ENCODE data around the gene SEMA4D.

Gene SEMA4D

GRCh38 chr9:89527084-89527483 is 29.2 kb upstream of the SEMA4D start:
- no peak for DNase-seq

- DNase-seq: no peak
Measured at GRCh38 chr9:89526667-89527066, 28.8 kb upstream of the SEMA4D start.

GRCh38 chr9:89525446-89526374 is 27.8 kb upstream of the SEMA4D start:
- DNase-seq: no peak

- DNase-seq: no peak
Measured at GRCh38 chr9:89524963-89525362, 27.1 kb upstream of the SEMA4D start.

- no peak for DNase-seq
Measured at GRCh38 chr9:89523948-89524347, 26.0 kb upstream of the SEMA4D start.

- DNase-seq: no peak
Measured at GRCh38 chr9:89522959-89523285, 25.0 kb upstream of the SEMA4D start.

- no peak for DNase-seq
Measured at GRCh38 chr9:89522261-89522958, 24.5 kb upstream of the SEMA4D start.

GRCh38 chr9:89519366-89519805 is 21.5 kb upstream of the SEMA4D start:
- DNase-seq: no peak

GRCh38 chr9:89518466-89519365 is 20.8 kb upstream of the SEMA4D start:
- no peak for DNase-seq

- no peak for DNase-seq
Measured at GRCh38 chr9:89515416-89515815, 17.5 kb upstream of the SEMA4D start.

GRCh38 chr9:89514956-89515355 is 17.0 kb upstream of the SEMA4D start:
- no peak for DNase-seq

GRCh38 chr9:89514337-89514736 is 16.4 kb upstream of the SEMA4D start:
- DNase-seq: no peak

- DNase-seq: no peak
Measured at GRCh38 chr9:89513837-89514236, 15.9 kb upstream of the SEMA4D start.

GRCh38 chr9:89512382-89512781 is 14.5 kb upstream of the SEMA4D start:
- no peak for DNase-seq

GRCh38 chr9:89508951-89509615 is 11.2 kb upstream of the SEMA4D start:
- DNase-seq: no peak

GRCh38 chr9:89505911-89506310 is 8.0 kb upstream of the SEMA4D start:
- DNase-seq: no peak

GRCh38 chr9:89505048-89505447 is 7.1 kb upstream of the SEMA4D start:
- DNase-seq: no peak

- no peak for DNase-seq
Measured at GRCh38 chr9:89502671-89503070, 4.8 kb upstream of the SEMA4D start.

GRCh38 chr9:89502038-89502601 is 4.2 kb upstream of the SEMA4D start:
- no peak for DNase-seq

GRCh38 chr9:89501311-89501898 is 3.5 kb upstream of the SEMA4D start:
- DNase-seq: no peak

- no peak for DNase-seq
Measured at GRCh38 chr9:89500008-89500407, 2.1 kb upstream of the SEMA4D start.

Data from islet precursor cell (in vitro differentiated cells).